Heart left ventricle (tissue), 16 donors: ENCODE measurements around the gene SPEM2. TPM values are rescaled to one million over a fixed set of nuclear protein-coding genes. Genes with fewer than 3 reads are reported as not detected.

ENCODE experiments used
- ATAC-seq, 4 donors: fragments of 200-7000 bp; cut with Tn5 transposase; one replicate each; pipeline ENCODE4 v1.9.1; 2020 to 2022; ENCODE audit warnings: moderate library complexity in 4 of 4, mild to moderate bottlenecking in 3 of 4, moderate number of reproducible peaks in 1 of 4
- DNase-seq, 5 donors: peaks; one replicate each; pipeline ENCODE4 v3.0.0-alpha.2; 2020
- H3K27ac ChIP-seq, 12 donors: fragments of 200-600 bp; sonication (generic) in 4 of 12; one replicate each; pipeline versions ENCODE4 v1.5.0 to v1.8.0; 2016 to 2022; ENCODE audit warnings: mild to moderate bottlenecking in 2 of 12
- H3K27me3 ChIP-seq, 9 donors: fragments of 200-600 bp; sonication (generic) in 2 of 9; one replicate each; pipeline versions ENCODE4 v1.5.1 to v1.8.0; 2016 to 2022; ENCODE audit warnings: mild to moderate bottlenecking in 3 of 9
- H3K36me3 ChIP-seq, 9 donors: fragments of 200-600 bp; sonication (generic) in 2 of 9; one replicate each; pipeline versions ENCODE4 v1.5.0 to v1.8.0; 2018 to 2022; ENCODE audit warnings: mild to moderate bottlenecking in 2 of 9
- H3K4me1 ChIP-seq, 12 donors: fragments of 200-600 bp; sonication (generic) in 4 of 12; one replicate each; pipeline versions ENCODE4 v1.5.0 to v1.8.0; 2016 to 2022; ENCODE audit warnings: mild to moderate bottlenecking in 3 of 12
- H3K4me3 ChIP-seq, 12 donors: fragments of 200-600 bp; sonication (generic) in 4 of 12; one replicate each; pipeline versions ENCODE4 v1.5.0 to v1.8.0; 2017 to 2022; ENCODE audit warnings: mild to moderate bottlenecking in 9 of 12, moderate library complexity in 4 of 12
- H3K9me3 ChIP-seq, 12 donors: fragments of 200-600 bp; sonication (generic) in 4 of 12; one replicate each; pipeline versions ENCODE4 v1.5.0 to v1.8.0; 2016 to 2022; ENCODE audit warnings: mild to moderate bottlenecking in 1 of 12
- CTCF ChIP-seq, 12 donors: fragments of 200-600 bp; sonication (generic) in 4 of 12; IDR thresholded peaks; one replicate each; pipeline versions ENCODE4 v1.5.0 to v1.8.0; 2018 to 2022; ENCODE audit warnings: antibody characterized with exemption in 12 of 12, mild to moderate bottlenecking in 5 of 12
- POLR2A ChIP-seq, 2 donors: fragments of 450-650 bp; IDR thresholded peaks; one replicate each; pipeline ENCODE4 v1.6.1; 2017; ENCODE audit warnings: antibody characterized with exemption in 2 of 2, mild to moderate bottlenecking in 2 of 2, moderate library complexity in 2 of 2
- WGBS, 4 donors: extraction: QIAGEN DNeasy Blood & Tissue Kit in 2 of 4; methylation state at CpG; one replicate each; pipeline versions ENCODE4 v1.1.5 to v1.1.7; 2013 to 2018; 5-methylcytosine and 5-hydroxymethylcytosine counted together
- intact Hi-C, 10 donors: fragments of 100-400 bp; cut with DNase I; formaldehyde crosslinking; loops; one replicate each; pipeline versions ENCODE4 v1.11.1 to v1.14.2; 2022
- polyA plus RNA-seq, 2 donors: library from polyadenylated mRNA; stranded (reverse); fragments of 200-250 nt; gene quantifications; one replicate each; pipeline ENCODE4 v1.2.3, GENCODE V29; 2013
- total RNA-seq, 9 donors: library from RNA; depleted of rRNA in 2 of 9; stranded (reverse); fragments of >200 nt in 2 of 9; fragmentation: NEBNext Ultra II Directional in 3 of 9; extraction: Animal tissue kit (Norgen Biotek cat#: 25700) in 3 of 9; gene quantifications; one replicate each; pipeline versions ENCODE4 v1.1.0 to v1.2.4, GENCODE V29; 2016 to 2023
- donor health status: ischemic (EF 13 %, LVEDD 7.1; RV severe dilation, severe dysfunction).
- donor health status: healthy with polysubstance abuse.
- donor health status: DM: no; HTN: yes; CAD: no.
- donor health status: DM: no; HTN: no; CAD: no.
- donor health status: ischemic (EF 25% LVEDD 6.9; RV normal size, moderate dysfunction).
- donor health status: ischemic (EF 25% LVEDD 5.7; RV mildly dilated, moderate dysfunction).
- donor health status: healthy.
- donor health status: DM: yes; HTN: yes; CAD: no.
- donor health status: ischemic (EF 35%, LVEDD 5.7; RV mildly dilated, moderate dysfunction).
- donor health status: nonischemic (EF 11% LVEDD 7.7; RV severe dilation, severe dysfunction).
- donor health status: DM: yes; HTN: yes; CAD: no.
- donor health status: PGD.
- donor health status: ischemic (EF 29% LVEDD 5.4; RV normal size, mild dysfunction).
- donor health status: nonischemic (EF 23%, LVEDD 6.1; RV moderate dilation, normal function).

The SPEM2 gene
- total and polyA plus RNA-seq, 11 donors = not detected

DNA sequence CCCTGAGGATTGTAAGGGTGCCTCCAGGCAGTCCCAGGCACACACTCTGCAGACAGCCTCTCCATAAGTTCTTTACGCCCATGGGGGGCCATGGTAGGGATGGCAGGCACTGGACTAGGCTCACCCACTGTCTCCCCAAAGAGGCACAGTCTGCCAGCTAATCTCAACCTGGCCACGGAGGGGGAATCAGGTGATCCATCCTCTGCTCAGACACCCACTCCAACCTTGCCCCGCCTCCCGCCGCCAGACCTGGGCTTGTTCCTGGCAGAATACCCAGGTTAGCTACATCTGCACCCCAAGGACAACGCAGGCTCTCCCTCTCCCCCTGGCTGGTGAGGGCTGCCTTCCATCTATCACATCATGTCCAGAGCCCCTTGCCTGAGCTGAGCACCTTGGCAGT, 16.6 kb upstream of the SPEM2 start:
- no peak for DNase-seq
- peaks cover 0 to 5% (median 0%) of the 10 kb centered on the region in 9 donors for H3K27me3 ChIP-seq
- peaks cover 0 to 16% (median 0%) of the 10 kb centered on the region in 9 donors for H3K36me3 ChIP-seq
- TF ChIP-seq POLR2A (IDR thresholded peaks at IDR 0.05) (no peak), CTCF (IDR thresholded peaks at IDR 0.05) (no peak)
- WGBS, 4 donors = 82 to 90% (median 85%) methylated on average over 6 of the region's 6 CpGs
- no peaks in the 10 kb centered on the region for H3K9me3 ChIP-seq
- H3K27ac ChIP-seq = no peak overlapping the region
- intact Hi-C loops = no loop called here
- H3K4me3 ChIP-seq = no peak overlapping the region
- peaks cover 0 to 17% (median 5%) of the 10 kb centered on the region in 12 donors for H3K4me1 ChIP-seq
- no peak for ATAC-seq

- intact Hi-C loops = no loop called here
- Histone ChIP-seq H3K27me3 (peaks cover 0 to 5% (median 0%) of the 10 kb centered on the region in 9 donors), H3K9me3 (no peaks in the 10 kb centered on the region), H3K4me1 (peaks cover 0 to 16% (median 5%) of the 10 kb centered on the region in 12 donors), H3K27ac (no peak overlapping the region), H3K36me3 (peaks cover 0 to 16% (median 0%) of the 10 kb centered on the region in 9 donors), H3K4me3 (no peak overlapping the region)
- DNase-seq = no peak
- WGBS, 4 donors = 94 to 95% (median 95%) methylated on average over 6 of the region's 6 CpGs
- TF ChIP-seq POLR2A (IDR thresholded peaks at IDR 0.05) = no peak
- TF ChIP-seq CTCF (IDR thresholded peaks at IDR 0.05) = no peak
- no peak for ATAC-seq
Measured at GRCh38 chr17:7409716-7410115, 15.7 kb upstream of the SPEM2 start.

DNA sequence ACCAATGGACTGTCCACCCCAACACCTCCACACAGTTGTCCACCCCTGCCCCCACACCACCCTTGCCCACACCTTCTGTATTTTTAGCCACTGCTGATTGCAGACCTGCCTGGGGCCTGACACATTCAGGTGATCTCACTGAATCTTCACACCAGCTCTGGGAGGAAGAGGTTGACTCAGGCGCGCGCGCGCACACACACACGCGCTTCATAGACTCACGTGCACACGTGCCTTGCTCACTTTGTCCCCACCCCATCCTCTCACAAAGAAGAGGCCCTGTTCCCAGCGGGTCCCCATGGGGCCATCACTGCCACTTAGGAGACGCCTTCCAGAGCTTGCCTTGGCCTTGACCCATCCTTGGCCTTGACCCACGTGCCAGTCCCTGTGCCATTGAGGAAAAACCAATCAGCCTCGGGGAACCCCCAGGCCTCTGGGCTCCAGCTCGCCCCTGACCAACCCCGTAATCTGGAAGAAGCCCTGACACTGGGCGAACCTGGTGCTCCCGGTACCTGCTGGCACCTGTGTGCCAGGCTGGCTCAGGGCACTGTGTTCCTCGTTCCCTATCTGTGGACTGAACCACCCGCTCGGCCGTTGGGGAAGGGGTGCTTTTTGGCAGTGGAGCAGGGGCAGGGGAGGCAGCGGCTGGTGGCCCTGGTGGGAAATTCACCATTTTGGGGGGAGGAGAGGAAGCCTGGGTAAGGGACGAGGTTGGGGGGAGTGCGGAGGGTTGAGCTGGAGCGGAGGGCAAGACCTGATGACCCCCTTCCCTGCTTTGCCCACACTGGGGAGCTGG, 14.6 kb upstream of the SPEM2 start:
- 91 to 96% (median 92%) methylated on average over 22 to 25 of the region's 25 CpGs for WGBS, 4 donors
- no peak for ATAC-seq
- Histone ChIP-seq H3K36me3 (peaks cover 0 to 16% (median 0%) of the 10 kb centered on the region in 9 donors), H3K27me3 (no peaks in the 10 kb centered on the region), H3K4me3 (no peak overlapping the region), H3K4me1 (peaks cover 0 to 4% (median 0%) of the 10 kb centered on the region in 12 donors), H3K9me3 (no peaks in the 10 kb centered on the region), H3K27ac (no peak overlapping the region)
- DNase-seq = no peak
- intact Hi-C loops = no loop called here
- no peak for TF ChIP-seq POLR2A (IDR thresholded peaks at IDR 0.05)
- TF ChIP-seq CTCF (IDR thresholded peaks at IDR 0.05) = no peak

DNA sequence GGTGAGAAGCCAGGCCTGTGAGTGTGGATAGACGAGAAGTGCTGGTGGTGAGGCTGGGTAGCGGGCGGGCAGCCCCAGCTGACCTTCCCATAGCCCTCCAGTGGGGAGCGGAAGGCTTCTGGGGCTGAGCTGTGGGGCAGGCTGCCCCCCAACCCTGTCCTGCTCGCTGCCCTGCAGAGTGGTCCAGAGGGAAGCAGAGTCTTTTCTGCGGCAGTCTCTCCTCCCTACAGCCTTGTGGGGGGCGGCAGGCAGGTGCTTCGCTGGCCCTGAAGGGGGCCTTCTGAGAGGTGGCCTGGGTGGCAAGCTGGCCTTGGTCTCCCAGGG, 14.0 kb upstream of the SPEM2 start:
- ATAC-seq (no peak), DNase-seq (no peak)
- peaks cover 0 to 16% (median 0%) of the 10 kb centered on the region in 9 donors for H3K36me3 ChIP-seq
- intact Hi-C loops = no loop called here
- H3K4me3 ChIP-seq = no peak overlapping the region
- 87 to 94% (median 91%) methylated on average over 7 to 8 of the region's 8 CpGs for WGBS, 4 donors
- no peak for TF ChIP-seq CTCF (IDR thresholded peaks at IDR 0.05)
- TF ChIP-seq POLR2A (IDR thresholded peaks at IDR 0.05) = no peak
- no peaks in the 10 kb centered on the region for H3K9me3 ChIP-seq
- no peaks in the 10 kb centered on the region for H3K27me3 ChIP-seq
- no peak overlapping the region for H3K27ac ChIP-seq
- no peaks in the 10 kb centered on the region for H3K4me1 ChIP-seq
